22Rv1 (cell line): ENCODE results near the gene PRDX1.

Experiments used
- ZFX ChIP-seq: fragments of 450-650 bp; IDR thresholded peaks from 2 replicates; pipeline ENCODE4 v1.6.1; 2017; ENCODE audit warnings: antibody characterized with exemption, borderline replicate concordance
- TF ChIP-seq, protein P1 (sequence below): fragments of 450-650 bp; IDR thresholded peaks from 2 replicates; pipeline ENCODE4 v1.5.1; 2017; ENCODE audit warnings: mild to moderate bottlenecking

DNA sequence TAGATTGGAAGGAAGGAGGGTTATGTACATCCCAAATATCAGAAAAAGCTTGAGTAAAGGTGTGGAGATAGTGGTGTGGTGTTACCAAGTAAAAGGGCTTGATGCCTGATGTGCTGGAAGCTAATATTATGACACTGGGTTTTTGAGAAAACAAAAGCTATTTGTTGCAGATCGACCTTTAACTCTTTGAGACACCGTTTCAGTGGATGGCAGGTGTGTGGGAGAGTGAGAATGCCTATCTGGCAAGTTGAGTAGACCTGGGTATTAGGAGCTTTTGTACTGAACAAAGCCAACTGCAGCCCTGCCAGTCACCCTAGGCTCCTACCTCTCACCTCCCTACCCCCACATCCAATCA, 20.2 kb downstream of the PRDX1 start:
- TF ChIP-seq, protein P1, sequence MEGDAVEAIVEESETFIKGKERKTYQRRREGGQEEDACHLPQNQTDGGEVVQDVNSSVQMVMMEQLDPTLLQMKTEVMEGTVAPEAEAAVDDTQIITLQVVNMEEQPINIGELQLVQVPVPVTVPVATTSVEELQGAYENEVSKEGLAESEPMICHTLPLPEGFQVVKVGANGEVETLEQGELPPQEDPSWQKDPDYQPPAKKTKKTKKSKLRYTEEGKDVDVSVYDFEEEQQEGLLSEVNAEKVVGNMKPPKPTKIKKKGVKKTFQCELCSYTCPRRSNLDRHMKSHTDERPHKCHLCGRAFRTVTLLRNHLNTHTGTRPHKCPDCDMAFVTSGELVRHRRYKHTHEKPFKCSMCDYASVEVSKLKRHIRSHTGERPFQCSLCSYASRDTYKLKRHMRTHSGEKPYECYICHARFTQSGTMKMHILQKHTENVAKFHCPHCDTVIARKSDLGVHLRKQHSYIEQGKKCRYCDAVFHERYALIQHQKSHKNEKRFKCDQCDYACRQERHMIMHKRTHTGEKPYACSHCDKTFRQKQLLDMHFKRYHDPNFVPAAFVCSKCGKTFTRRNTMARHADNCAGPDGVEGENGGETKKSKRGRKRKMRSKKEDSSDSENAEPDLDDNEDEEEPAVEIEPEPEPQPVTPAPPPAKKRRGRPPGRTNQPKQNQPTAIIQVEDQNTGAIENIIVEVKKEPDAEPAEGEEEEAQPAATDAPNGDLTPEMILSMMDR: no peak
- TF ChIP-seq ZFX: no peak
